Keratinocyte (primary cell): Measurements from ENCODE around the gene OGT. TPM values are rescaled to one million over a fixed set of nuclear protein-coding genes. Genes with fewer than 3 reads are reported as not detected.

Experiments
- DNase-seq: peaks from one replicate; pipeline ENCODE4 v3.0.0-alpha.2; 2011; ENCODE audit warnings: low read depth, missing footprints, low spot score
- FAIRE-seq: peaks from 2 replicates; lab custom pipeline; 2011; peaks lifted over from hg19 to GRCh38; lab: Jason Lieb, UNC
- H2AFZ ChIP-seq: 2 replicates; pipeline ENCODE4 v1.6.0; 2012; ENCODE audit warnings: low read length, control low read depth, inconsistent platforms; ENCODE audit not compliant: control insufficient read depth
- H3K27ac ChIP-seq: 2 replicates; pipeline ENCODE4 v1.5.1; 2011; ENCODE audit warnings: low read length; ENCODE audit not compliant: control insufficient read depth, insufficient read depth
- H3K27me3 ChIP-seq: 3 replicates; pipeline ENCODE4 v1.6.0; 2011; ENCODE audit warnings: low read length; ENCODE audit not compliant: control insufficient read depth, insufficient read depth; ENCODE audit errors: extremely low read depth
- H3K36me3 ChIP-seq, 2 experiments: 2 replicates in 1 of 2; 3 replicates in 1 of 2; pipeline ENCODE4 v1.5.1; 2011; ENCODE audit warnings: low read length in 2 of 2, mild to moderate bottlenecking in 1 of 2; ENCODE audit not compliant: control insufficient read depth in 2 of 2, insufficient read depth in 2 of 2; ENCODE audit errors: extremely low read depth in 1 of 2
- H3K4me1 ChIP-seq: 3 replicates; pipeline ENCODE4 v1.5.1; 2011; ENCODE audit warnings: low read length; ENCODE audit not compliant: control insufficient read depth, insufficient read depth; ENCODE audit errors: extremely low read depth
- H3K4me2 ChIP-seq: 3 replicates; pipeline ENCODE4 v1.6.0; 2011; ENCODE audit warnings: low read depth, low read length; ENCODE audit not compliant: control insufficient read depth, insufficient read depth; ENCODE audit errors: extremely low read depth
- H3K4me3 ChIP-seq, 3 experiments: fragments of 200-600 bp in 1 of 3; sonication (generic) in 1 of 3; 2 replicates in 2 of 3; 3 replicates in 1 of 3; pipeline ENCODE4 v1.5.1; 2011 to 2016; ENCODE audit warnings: low read length in 3 of 3, mild to moderate bottlenecking in 3 of 3, control low read depth in 2 of 3, inconsistent platforms in 1 of 3, low read depth in 1 of 3, mixed read lengths in 1 of 3, mixed run types in 1 of 3, moderate library complexity in 1 of 3; ENCODE audit not compliant: control insufficient read depth in 2 of 3, insufficient read depth in 2 of 3; ENCODE audit errors: extremely low read depth in 1 of 3
- H3K79me2 ChIP-seq: 2 replicates; pipeline ENCODE4 v1.6.0; 2012; ENCODE audit warnings: low read length; ENCODE audit not compliant: control insufficient read depth, insufficient read depth
- H3K9ac ChIP-seq: 3 replicates; pipeline ENCODE4 v1.6.0; 2011; ENCODE audit warnings: low read length; ENCODE audit not compliant: control insufficient read depth, insufficient read depth; ENCODE audit errors: extremely low read depth
- H3K9me1 ChIP-seq: 3 replicates; pipeline ENCODE4 v1.6.0; 2011; ENCODE audit warnings: low read length; ENCODE audit not compliant: control insufficient read depth, insufficient read depth; ENCODE audit errors: extremely low read depth
- H3K9me3 ChIP-seq: 2 replicates; pipeline ENCODE4 v1.5.1; 2012; ENCODE audit warnings: low read depth, low read length; ENCODE audit not compliant: control insufficient read depth
- H4K20me1 ChIP-seq: 3 replicates; pipeline ENCODE4 v1.6.0; 2011; ENCODE audit warnings: low read length; ENCODE audit not compliant: control insufficient read depth, insufficient read depth; ENCODE audit errors: extremely low read depth
- EZH2 ChIP-seq: IDR thresholded peaks from one replicate; pipeline ENCODE4 v1.6.1; 2012; ENCODE audit warnings: inconsistent platforms, mild to moderate bottlenecking, low read length, moderate library complexity
- dilution Hi-C: fragments of 300-500 bp; cut with MboI; formaldehyde crosslinking; loops from one replicate; pipeline ENCODE4 v1.7.0; 2020; ENCODE audit warnings: low sequenced_read_pairs; ENCODE audit not compliant: extremely low pct_ligation_motif_present
- polyA plus RNA-seq, 5 experiments: library from polyadenylated mRNA; depleted of rRNA in 3 of 5; stranded (reverse) in 3 of 5; stranded (forward) in 1 of 5; unstranded in 1 of 5; fragments of >200 nt; gene quantifications; 1 replicate in 1 of 5; 2 replicates in 3 of 5; 3 replicates in 1 of 5; pipeline versions ENCODE4 v1.2.1 to v1.2.3, GENCODE V29; 2011 to 2012; ENCODE audit warnings: missing spikeins in 2 of 5, low read depth in 1 of 5, low replicate concordance in 1 of 5
- TF ChIP-seq, protein P1 (sequence below), 3 experiments: IDR thresholded peaks in 1 of 3; conservative IDR thresholded peaks in 1 of 3; optimal IDR thresholded peaks in 1 of 3; 2 replicates in 2 of 3; 3 replicates in 1 of 3; pipeline versions ENCODE3 to v1.5.1; 2011; ENCODE audit warnings: low read length in 3 of 3, mild to moderate bottlenecking in 3 of 3, moderate library complexity in 2 of 3, control low read depth in 1 of 3, inconsistent platforms in 1 of 3; ENCODE audit not compliant: insufficient read depth in 2 of 3; ENCODE audit errors: extremely low read depth in 1 of 3

The OGT gene
- polyA plus RNA-seq, 1 donor (not counting 4 experiments of a cell fraction or from before 2014, with no cell fraction given) = 136 TPM

- H3K79me2 ChIP-seq = no peaks in the 10 kb centered on the region
- TF ChIP-seq, protein P1, sequence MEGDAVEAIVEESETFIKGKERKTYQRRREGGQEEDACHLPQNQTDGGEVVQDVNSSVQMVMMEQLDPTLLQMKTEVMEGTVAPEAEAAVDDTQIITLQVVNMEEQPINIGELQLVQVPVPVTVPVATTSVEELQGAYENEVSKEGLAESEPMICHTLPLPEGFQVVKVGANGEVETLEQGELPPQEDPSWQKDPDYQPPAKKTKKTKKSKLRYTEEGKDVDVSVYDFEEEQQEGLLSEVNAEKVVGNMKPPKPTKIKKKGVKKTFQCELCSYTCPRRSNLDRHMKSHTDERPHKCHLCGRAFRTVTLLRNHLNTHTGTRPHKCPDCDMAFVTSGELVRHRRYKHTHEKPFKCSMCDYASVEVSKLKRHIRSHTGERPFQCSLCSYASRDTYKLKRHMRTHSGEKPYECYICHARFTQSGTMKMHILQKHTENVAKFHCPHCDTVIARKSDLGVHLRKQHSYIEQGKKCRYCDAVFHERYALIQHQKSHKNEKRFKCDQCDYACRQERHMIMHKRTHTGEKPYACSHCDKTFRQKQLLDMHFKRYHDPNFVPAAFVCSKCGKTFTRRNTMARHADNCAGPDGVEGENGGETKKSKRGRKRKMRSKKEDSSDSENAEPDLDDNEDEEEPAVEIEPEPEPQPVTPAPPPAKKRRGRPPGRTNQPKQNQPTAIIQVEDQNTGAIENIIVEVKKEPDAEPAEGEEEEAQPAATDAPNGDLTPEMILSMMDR (optimal IDR thresholded peaks at IDR 0.05 in 1 of 3, IDR thresholded peaks at IDR 0.05 in 1 of 3, conservative IDR thresholded peaks at IDR 0.05 in 1 of 3; ENCODE audit: extremely low read depth in 1 of 3, insufficient read depth in 2 of 3, low read length in 3 of 3) = no peak
- TF ChIP-seq EZH2 = no peak
Measured at GRCh38 chrX:71515038-71515396, 17.9 kb upstream of the OGT start.

DNA sequence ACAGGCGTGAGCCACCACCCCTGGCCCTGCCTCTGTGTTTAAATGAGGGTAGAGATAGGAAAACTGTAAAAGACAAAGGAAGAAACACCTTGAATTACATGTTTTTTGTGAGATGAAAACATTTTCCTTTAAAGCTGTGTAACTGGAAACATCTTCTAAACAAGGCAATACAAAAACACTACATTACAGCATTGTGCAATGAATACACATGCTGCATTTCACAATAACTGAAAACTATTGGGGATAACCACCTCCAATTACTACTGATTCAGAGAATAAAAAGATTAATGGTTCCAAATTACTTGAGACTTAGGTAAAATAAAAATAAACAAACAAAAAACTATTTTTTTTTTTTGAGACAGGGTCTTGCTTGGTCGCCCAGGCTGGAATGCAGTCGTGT is 7.6 kb upstream of the OGT start:
- no peaks in the 10 kb centered on the region for H3K9me3 ChIP-seq
- no peak overlapping the region for H3K4me3 ChIP-seq
- no peaks in the 10 kb centered on the region for H3K36me3 ChIP-seq
- H3K9ac ChIP-seq = no peak overlapping the region
- no peak overlapping the region for H3K27ac ChIP-seq
- no peak for FAIRE-seq
- no peaks in the 10 kb centered on the region for H3K79me2 ChIP-seq
- no peaks in the 10 kb centered on the region for H3K27me3 ChIP-seq
- DNase-seq = no peak
- H2AFZ ChIP-seq = no peak overlapping the region
- TF ChIP-seq, protein P1 (optimal IDR thresholded peaks at IDR 0.05 in 1 of 3, IDR thresholded peaks at IDR 0.05 in 1 of 3, conservative IDR thresholded peaks at IDR 0.05 in 1 of 3; ENCODE audit: extremely low read depth in 1 of 3, insufficient read depth in 2 of 3, low read length in 3 of 3) = no peak
- TF ChIP-seq EZH2 = no peak
- no peak overlapping the region for H3K4me2 ChIP-seq
- H3K4me1 ChIP-seq = no peaks in the 10 kb centered on the region
- H4K20me1 ChIP-seq = no peaks in the 10 kb centered on the region
- dilution Hi-C loops = no loop called here
- no peaks in the 10 kb centered on the region for H3K9me1 ChIP-seq

More at GRCh38 chrX:71515038-71515396, 17.9 kb upstream of the OGT start:
- dilution Hi-C loops = no loop called here
- Histone ChIP-seq H3K4me2 (no peak overlapping the region), H3K9ac (no peak overlapping the region), H3K36me3 (no peaks in the 10 kb centered on the region), H3K4me3 (no peak overlapping the region), H2AFZ (no peak overlapping the region), H3K4me1 (no peaks in the 10 kb centered on the region), H3K9me1 (no peaks in the 10 kb centered on the region), H3K9me3 (no peaks in the 10 kb centered on the region), H4K20me1 (no peaks in the 10 kb centered on the region), H3K27me3 (no peaks in the 10 kb centered on the region), H3K27ac (no peak overlapping the region)
- DNase-seq = no peak
- FAIRE-seq = no peak
